GM08714 (cell line): Measurements from ENCODE around the gene SNX18.

Experiments used
- H3K4me3 ChIP-seq: fragments of 200-500 bp; sonication (Bioruptor generic); 2 replicates; pipeline ENCODE4 v1.5.1; 2014; ENCODE audit warnings: mild to moderate bottlenecking, low read length, inconsistent platforms
- ZNF274 ChIP-seq: IDR thresholded peaks from 2 replicates; pipeline ENCODE4 v1.6.1; 2012; ENCODE audit warnings: mild to moderate bottlenecking, low read depth, low read length

The SNX18 gene

GRCh38 chr5:54570916-54571315, 53.4 kb downstream of the SNX18 start:
- no peak overlapping the region for H3K4me3 ChIP-seq
- no peak for TF ChIP-seq ZNF274

GRCh38 chr5:54571462-54571861, 53.9 kb downstream of the SNX18 start:
- TF ChIP-seq ZNF274: no peak
- H3K4me3 ChIP-seq: no peak overlapping the region

GRCh38 chr5:54573812-54574489, 56.4 kb downstream of the SNX18 start:
- TF ChIP-seq ZNF274: no peak
- H3K4me3 ChIP-seq: no peak overlapping the region

GRCh38 chr5:54577528-54577927, 60.0 kb downstream of the SNX18 start:
- no peak overlapping the region for H3K4me3 ChIP-seq
- no peak for TF ChIP-seq ZNF274

- TF ChIP-seq ZNF274: no peak
- no peak overlapping the region for H3K4me3 ChIP-seq
Measured at GRCh38 chr5:54577937-54578653, 60.5 kb downstream of the SNX18 start.

GRCh38 chr5:54579591-54580295, 62.2 kb downstream of the SNX18 start:
- no peak for TF ChIP-seq ZNF274
- H3K4me3 ChIP-seq: no peak overlapping the region

GRCh38 chr5:54580997-54581811, 63.6 kb downstream of the SNX18 start:
- TF ChIP-seq ZNF274: no peak
- no peak overlapping the region for H3K4me3 ChIP-seq

GRCh38 chr5:54581831-54582548, 64.4 kb downstream of the SNX18 start:
- no peak for TF ChIP-seq ZNF274
- no peak overlapping the region for H3K4me3 ChIP-seq

- no peak overlapping the region for H3K4me3 ChIP-seq
- TF ChIP-seq ZNF274: no peak
Measured at GRCh38 chr5:54586336-54586735, 68.8 kb downstream of the SNX18 start.

- no peak overlapping the region for H3K4me3 ChIP-seq
- TF ChIP-seq ZNF274: no peak
Measured at GRCh38 chr5:54589786-54590185, 72.2 kb downstream of the SNX18 start.

GRCh38 chr5:54590824-54591223, 73.3 kb downstream of the SNX18 start:
- TF ChIP-seq ZNF274: no peak
- H3K4me3 ChIP-seq: no peak overlapping the region

GRCh38 chr5:54593779-54594178, 76.2 kb downstream of the SNX18 start:
- no peak for TF ChIP-seq ZNF274
- H3K4me3 ChIP-seq: no peak overlapping the region

- no peak overlapping the region for H3K4me3 ChIP-seq
- TF ChIP-seq ZNF274: no peak
Measured at GRCh38 chr5:54594181-54594580, 76.6 kb downstream of the SNX18 start.
